Measurements from ENCODE around the gene CTIF. TPM values are rescaled to one million over a fixed set of nuclear protein-coding genes. Genes with fewer than 3 reads are reported as not detected.

CTIF gene
- total RNA-seq, 6 experiments from 2014 or later, result 77.6 to 100 (median 79.2) TPM

DNA sequence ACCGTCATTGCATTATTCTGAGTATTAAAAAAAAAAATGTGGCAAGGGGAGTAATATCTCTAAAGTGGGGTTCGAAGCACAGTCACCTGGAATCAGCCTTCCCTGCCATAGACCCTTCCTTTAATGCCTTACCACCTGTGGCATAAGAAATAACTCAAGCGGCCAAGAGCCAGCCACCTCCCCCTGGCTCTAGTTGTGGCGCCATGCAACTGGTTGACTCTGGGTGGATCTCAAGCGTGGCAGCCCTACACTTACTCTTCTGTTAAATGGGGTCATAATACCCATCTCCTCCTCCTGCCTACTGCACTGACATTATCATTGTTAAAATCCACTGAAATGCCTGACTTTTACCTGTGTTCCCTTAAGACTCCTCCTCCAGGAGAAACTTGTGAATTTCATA, 236.1 kb downstream of the CTIF start:
- H3K9me3 Mint-ChIP-seq, result no peaks in the 10 kb centered on the region
- DNase-seq, result no peak
- no peak overlapping the region for H3K27ac Mint-ChIP-seq
- peaks cover 25% of the 10 kb centered on the region for H3K36me3 Mint-ChIP-seq (ENCODE audit: low read depth)
- H3K4me3 Mint-ChIP-seq, result no peak overlapping the region
- peaks cover 28% of the 10 kb centered on the region for H3K4me1 Mint-ChIP-seq (ENCODE audit: low read depth)
- TF ChIP-seq, protein P1, sequence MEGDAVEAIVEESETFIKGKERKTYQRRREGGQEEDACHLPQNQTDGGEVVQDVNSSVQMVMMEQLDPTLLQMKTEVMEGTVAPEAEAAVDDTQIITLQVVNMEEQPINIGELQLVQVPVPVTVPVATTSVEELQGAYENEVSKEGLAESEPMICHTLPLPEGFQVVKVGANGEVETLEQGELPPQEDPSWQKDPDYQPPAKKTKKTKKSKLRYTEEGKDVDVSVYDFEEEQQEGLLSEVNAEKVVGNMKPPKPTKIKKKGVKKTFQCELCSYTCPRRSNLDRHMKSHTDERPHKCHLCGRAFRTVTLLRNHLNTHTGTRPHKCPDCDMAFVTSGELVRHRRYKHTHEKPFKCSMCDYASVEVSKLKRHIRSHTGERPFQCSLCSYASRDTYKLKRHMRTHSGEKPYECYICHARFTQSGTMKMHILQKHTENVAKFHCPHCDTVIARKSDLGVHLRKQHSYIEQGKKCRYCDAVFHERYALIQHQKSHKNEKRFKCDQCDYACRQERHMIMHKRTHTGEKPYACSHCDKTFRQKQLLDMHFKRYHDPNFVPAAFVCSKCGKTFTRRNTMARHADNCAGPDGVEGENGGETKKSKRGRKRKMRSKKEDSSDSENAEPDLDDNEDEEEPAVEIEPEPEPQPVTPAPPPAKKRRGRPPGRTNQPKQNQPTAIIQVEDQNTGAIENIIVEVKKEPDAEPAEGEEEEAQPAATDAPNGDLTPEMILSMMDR (IDR thresholded peaks at IDR 0.05), result no peak
- peaks cover 9% of the 10 kb centered on the region; the same call in 1 of the 2 replicates for H3K27me3 Mint-ChIP-seq (ENCODE audit: insufficient read depth)

- peaks cover 9% of the 10 kb centered on the region; the same call in 1 of the 2 replicates for H3K27me3 Mint-ChIP-seq (ENCODE audit: insufficient read depth)
- no peaks in the 10 kb centered on the region for H3K9me3 Mint-ChIP-seq
- H3K4me1 Mint-ChIP-seq (ENCODE audit: low read depth), result peaks cover 34% of the 10 kb centered on the region
- H3K4me3 Mint-ChIP-seq, result no peak overlapping the region
- H3K27ac Mint-ChIP-seq, result no peak overlapping the region
- TF ChIP-seq, protein P1 (IDR thresholded peaks at IDR 0.05), result no peak
- peaks cover 25% of the 10 kb centered on the region for H3K36me3 Mint-ChIP-seq (ENCODE audit: low read depth)
- no peak for DNase-seq
Measured at GRCh38 chr18:48775372-48776155, 236.7 kb downstream of the CTIF start.

DNA sequence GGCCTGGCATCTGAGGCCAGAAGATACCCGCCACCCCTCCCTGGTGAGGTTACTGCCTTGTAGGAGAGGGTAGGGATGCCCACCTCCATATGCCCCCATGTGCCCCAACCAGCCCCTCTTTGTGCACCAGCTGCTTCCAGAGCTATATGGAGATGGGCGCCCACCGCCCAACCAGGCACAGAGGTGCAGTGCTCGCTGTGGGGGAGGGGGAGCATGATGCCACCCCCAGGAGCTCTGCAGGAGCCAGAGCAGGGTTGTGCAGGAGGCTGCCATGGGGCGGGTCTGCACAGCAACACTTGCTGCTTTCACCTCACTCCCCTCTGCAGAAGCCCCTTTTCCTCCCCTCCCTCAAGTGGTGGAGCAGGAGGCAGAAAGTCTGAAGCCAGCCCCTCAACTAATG, 237.3 kb downstream of the CTIF start:
- peaks cover 9% of the 10 kb centered on the region; the same call in 1 of the 2 replicates for H3K27me3 Mint-ChIP-seq (ENCODE audit: insufficient read depth)
- DNase-seq, result no peak
- no peak overlapping the region for H3K4me3 Mint-ChIP-seq
- peaks cover 25% of the 10 kb centered on the region for H3K36me3 Mint-ChIP-seq (ENCODE audit: low read depth)
- H3K4me1 Mint-ChIP-seq (ENCODE audit: low read depth), result peaks cover 40% of the 10 kb centered on the region
- no peaks in the 10 kb centered on the region for H3K9me3 Mint-ChIP-seq
- TF ChIP-seq, protein P1 (IDR thresholded peaks at IDR 0.05), result no peak
- no peak overlapping the region for H3K27ac Mint-ChIP-seq

GRCh38 chr18:48776641-48777025, 237.8 kb downstream of the CTIF start:
- Mint-ChIP-seq H3K27me3 (ENCODE audit: insufficient read depth) (peaks cover 9% of the 10 kb centered on the region; the same call in 1 of the 2 replicates), H3K9me3 (no peaks in the 10 kb centered on the region), H3K36me3 (ENCODE audit: low read depth) (peaks cover 25% of the 10 kb centered on the region), H3K4me1 (ENCODE audit: low read depth) (peaks cover 45% of the 10 kb centered on the region), H3K4me3 (no peak overlapping the region), H3K27ac (no peak overlapping the region)
- no peak for DNase-seq
- TF ChIP-seq, protein P1 (IDR thresholded peaks at IDR 0.05), result no peak

GRCh38 chr18:48777026-48777743, 238.4 kb downstream of the CTIF start:
- DNase-seq, result peak; percentile 16
- Mint-ChIP-seq H3K36me3 (ENCODE audit: low read depth) (peaks cover 20% of the 10 kb centered on the region), H3K27ac (no peak overlapping the region; the same call in 1 of the 2 replicates), H3K4me3 (no peak overlapping the region), H3K9me3 (no peaks in the 10 kb centered on the region), H3K4me1 (ENCODE audit: low read depth) (peaks cover 50% of the 10 kb centered on the region), H3K27me3 (ENCODE audit: insufficient read depth) (peaks cover 12% of the 10 kb centered on the region)
- TF ChIP-seq, protein P1 (IDR thresholded peaks at IDR 0.05), result peak; percentile 94
